Liver (tissue), 9 donors: ENCODE data around the gene TRIP13. TPM values are rescaled to one million over a fixed set of nuclear protein-coding genes. Genes with fewer than 3 reads are reported as not detected.

ENCODE experiments used
- DNase-seq: peaks from one replicate; pipeline ENCODE4 v3.0.0-alpha.2; 2017; ENCODE audit warnings: low spot score
- H3K27ac ChIP-seq, 2 donors: one replicate each; pipeline ENCODE4 v1.7.0; 2013; ENCODE audit warnings: inconsistent platforms in 2 of 2, low read length in 2 of 2, control low read depth in 1 of 2, low read depth in 1 of 2, mild to moderate bottlenecking in 1 of 2
- H3K27me3 ChIP-seq, 4 donors: one replicate each; pipeline versions ENCODE4 v1.6.1 to v1.7.0; 2013; ENCODE audit warnings: low read length in 3 of 4, inconsistent platforms in 1 of 4, mild to moderate bottlenecking in 1 of 4, moderate library complexity in 1 of 4; ENCODE audit not compliant: control insufficient read depth in 4 of 4, insufficient read depth in 4 of 4
- H3K36me3 ChIP-seq, 4 donors: one replicate each; pipeline versions ENCODE4 v1.6.1 to v1.7.0; 2013; ENCODE audit warnings: low read length in 3 of 4, mild to moderate bottlenecking in 3 of 4, low read depth in 1 of 4, moderate library complexity in 1 of 4; ENCODE audit not compliant: control insufficient read depth in 4 of 4, insufficient read depth in 3 of 4
- H3K4me1 ChIP-seq, 4 donors: one replicate each; pipeline versions ENCODE4 v1.6.1 to v1.7.0; 2013; ENCODE audit warnings: low read length in 3 of 4, mild to moderate bottlenecking in 3 of 4, moderate library complexity in 1 of 4; ENCODE audit not compliant: control insufficient read depth in 4 of 4, insufficient read depth in 4 of 4
- H3K4me3 ChIP-seq, 3 donors: one replicate each; pipeline versions ENCODE4 v1.6.1 to v1.7.0; 2013; ENCODE audit warnings: low read length in 3 of 3, control low read depth in 1 of 3, low read depth in 1 of 3, mild to moderate bottlenecking in 1 of 3
- H3K9ac ChIP-seq, 2 donors: one replicate each; pipeline ENCODE4 v1.7.0; 2013; ENCODE audit warnings: low read length in 2 of 2, mild to moderate bottlenecking in 2 of 2, moderate library complexity in 2 of 2, control low read depth in 1 of 2, low read depth in 1 of 2
- H3K9me3 ChIP-seq, 4 donors: one replicate each; pipeline versions ENCODE4 v1.6.1 to v1.7.0; 2013; ENCODE audit warnings: low read length in 3 of 4; ENCODE audit not compliant: control insufficient read depth in 4 of 4
- ATF3 ChIP-seq: IDR thresholded peaks from 2 replicates; pipeline ENCODE4 v1.6.1; 2016; ENCODE audit warnings: antibody characterized with exemption
- CTCF ChIP-seq: fragments of 150-350 bp; IDR thresholded peaks from 2 replicates; pipeline ENCODE4 v1.5.1; 2017; ENCODE audit warnings: improper control_type of control experiment, low read depth, low read length; ENCODE audit not compliant: missing input control
- EGR1 ChIP-seq, 2 donors: IDR thresholded peaks; 2 replicates each; pipeline ENCODE4 v1.6.1; 2016 to 2018; ENCODE audit warnings: antibody characterized with exemption in 2 of 2, low read depth in 2 of 2
- FOXA1 ChIP-seq: IDR thresholded peaks from 2 replicates; pipeline ENCODE4 v1.6.1; 2016; ENCODE audit warnings: antibody characterized with exemption
- FOXA2 ChIP-seq: IDR thresholded peaks from 2 replicates; pipeline ENCODE4 v1.6.1; 2016; ENCODE audit warnings: antibody characterized with exemption
- GABPA ChIP-seq, 2 donors: IDR thresholded peaks in 1 of 2; conservative IDR thresholded peaks in 1 of 2; 2 replicates each; pipeline ENCODE4 v1.6.1; 2016; ENCODE audit warnings: antibody characterized with exemption in 2 of 2, mild to moderate bottlenecking in 1 of 2, moderate library complexity in 1 of 2
- HNF4A ChIP-seq, 2 donors: conservative IDR thresholded peaks; 2 replicates each; pipeline ENCODE4 v1.6.1; 2016; ENCODE audit warnings: antibody characterized with exemption in 2 of 2, mild to moderate bottlenecking in 2 of 2
- HNF4G ChIP-seq: IDR thresholded peaks from 2 replicates; pipeline ENCODE4 v1.6.1; 2016; ENCODE audit warnings: antibody characterized with exemption
- JUND ChIP-seq, 2 donors: IDR thresholded peaks; 2 replicates each; pipeline ENCODE4 v1.6.1; 2016; ENCODE audit warnings: antibody characterized with exemption in 2 of 2
- MAX ChIP-seq: IDR thresholded peaks from 2 replicates; pipeline ENCODE4 v1.6.1; 2016; ENCODE audit warnings: antibody characterized with exemption
- NR2F2 ChIP-seq: IDR thresholded peaks from 2 replicates; pipeline ENCODE4 v1.6.1; 2016; ENCODE audit warnings: antibody characterized with exemption
- RAD21 ChIP-seq, 2 donors: IDR thresholded peaks; 2 replicates each; pipeline ENCODE4 v1.6.1; 2016; ENCODE audit warnings: antibody characterized with exemption in 2 of 2, mild to moderate bottlenecking in 2 of 2
- REST ChIP-seq: IDR thresholded peaks from 2 replicates; pipeline ENCODE4 v1.6.1; 2016; ENCODE audit warnings: antibody characterized with exemption, mild to moderate bottlenecking
- RXRA ChIP-seq, 2 donors: IDR thresholded peaks; 2 replicates each; pipeline ENCODE4 v1.6.1; 2017 to 2018; ENCODE audit warnings: antibody characterized with exemption in 2 of 2, mild to moderate bottlenecking in 1 of 2
- SP1 ChIP-seq: IDR thresholded peaks from 2 replicates; pipeline ENCODE4 v1.6.1; 2018; ENCODE audit warnings: antibody characterized with exemption, mild to moderate bottlenecking
- TAF1 ChIP-seq: conservative IDR thresholded peaks from 2 replicates; pipeline ENCODE4 v1.6.1; 2016; ENCODE audit warnings: antibody characterized with exemption, mild to moderate bottlenecking
- YY1 ChIP-seq: IDR thresholded peaks from 2 replicates; pipeline ENCODE4 v1.6.1; 2016; ENCODE audit warnings: antibody characterized with exemption, mild to moderate bottlenecking
- ZBTB33 ChIP-seq: IDR thresholded peaks from 2 replicates; pipeline ENCODE4 v1.6.1; 2016; ENCODE audit warnings: antibody characterized with exemption
- WGBS: extraction: QIAGEN DNeasy Blood & Tissue Kit; methylation state at CpG from one replicate; pipeline ENCODE4 v1.1.7; 2013; 5-methylcytosine and 5-hydroxymethylcytosine counted together
- polyA plus RNA-seq, 2 donors: library from polyadenylated mRNA; stranded (reverse) in 1 of 2; unstranded in 1 of 2; fragments of 200-250 nt in 1 of 2; fragments of >200 nt in 1 of 2; fragmentation: Nextera tagmentation in 1 of 2; extraction: Ambion mirVana in 1 of 2; gene quantifications; one replicate each; pipeline versions ENCODE4 v1.2.1 to v1.2.3, GENCODE V29; 2013 to 2015
- total RNA-seq, 2 donors: library from RNA; depleted of rRNA; stranded (reverse); fragments of >200 nt; gene quantifications; one replicate each; pipeline ENCODE4 v1.2.3, GENCODE V29; 2014
- donor health status: healthy.
- donor health status: healthy.
- donor health status: healthy.
- donor health status: healthy.
- donor health status: healthy.

Gene TRIP13
- total and polyA plus RNA-seq, 4 donors = 0.42 to 12.4 (median 0.84) TPM

- TF ChIP-seq YY1 (no peak), FOXA1 (no peak), EGR1 (IDR thresholded peaks at IDR 0.05; ENCODE audit: low read depth in 2 of 2) (no peak), TAF1 (no peak), MAX (no peak), RAD21 (IDR thresholded peaks at IDR 0.05) (no peak), SP1 (no peak), JUND (IDR thresholded peaks at IDR 0.05) (no peak), GABPA (IDR thresholded peaks at IDR 0.05 in 1 of 2, conservative IDR thresholded peaks at IDR 0.05 in 1 of 2) (no peak), ZBTB33 (no peak)
Measured at GRCh38 chr5:957748-958485, 65.2 kb downstream of the TRIP13 start (continued).

GRCh38 chr5:958701-959571 is 66.3 kb downstream of the TRIP13 start:
- peaks cover 0 to 19% (median 10%) of the 10 kb centered on the region in 4 donors for H3K4me1 ChIP-seq
- no peaks in the 10 kb centered on the region for H3K27me3 ChIP-seq
- TF ChIP-seq CTCF (no peak), EGR1 (IDR thresholded peaks at IDR 0.05; ENCODE audit: low read depth in 2 of 2) (peak in 1 of 2 donors; percentile 76), JUND (IDR thresholded peaks at IDR 0.05) (no peak), RXRA (IDR thresholded peaks at IDR 0.05) (peak in 1 of 2 donors; percentile 90), SP1 (no peak), GABPA (IDR thresholded peaks at IDR 0.05 in 1 of 2, conservative IDR thresholded peaks at IDR 0.05 in 1 of 2) (no peak), ZBTB33 (peak; percentile 51), RAD21 (IDR thresholded peaks at IDR 0.05) (no peak), HNF4G (no peak), ATF3 (no peak), FOXA1 (no peak), FOXA2 (no peak), NR2F2 (peak; percentile 84), REST (peak; percentile 11), TAF1 (no peak), YY1 (peak; percentile 27), HNF4A (conservative IDR thresholded peaks at IDR 0.05) (peak in 1 of 2 donors; percentile 86), MAX (peak; percentile 73)
- H3K4me3 ChIP-seq = no peak overlapping the region
- 56% methylated on average over 48 of the region's 48 CpGs for WGBS
- no peak overlapping the region for H3K9ac ChIP-seq
- DNase-seq = no peak
- H3K27ac ChIP-seq = peak overlapping the region; percentile 54 to 89
- no peaks in the 10 kb centered on the region for H3K36me3 ChIP-seq
- no peaks in the 10 kb centered on the region for H3K9me3 ChIP-seq
